ELR (cell line): ENCODE results near the gene FXYD7.
"Not testable (repeated sequence)": the region's sequence is repeated elsewhere in the genome, so short reads cannot be mapped to it uniquely, and the experiment has no call there.

Experiments used
- DNase-seq: peaks from one replicate; pipeline ENCODE4 v3.0.0-alpha.2; 2015; ENCODE audit warnings: low read depth

Gene FXYD7

GRCh38 chr19:35144600-35145436 lies 1.8 kb downstream of the FXYD7 start:
- peak; percentile 59 for DNase-seq

DNA sequence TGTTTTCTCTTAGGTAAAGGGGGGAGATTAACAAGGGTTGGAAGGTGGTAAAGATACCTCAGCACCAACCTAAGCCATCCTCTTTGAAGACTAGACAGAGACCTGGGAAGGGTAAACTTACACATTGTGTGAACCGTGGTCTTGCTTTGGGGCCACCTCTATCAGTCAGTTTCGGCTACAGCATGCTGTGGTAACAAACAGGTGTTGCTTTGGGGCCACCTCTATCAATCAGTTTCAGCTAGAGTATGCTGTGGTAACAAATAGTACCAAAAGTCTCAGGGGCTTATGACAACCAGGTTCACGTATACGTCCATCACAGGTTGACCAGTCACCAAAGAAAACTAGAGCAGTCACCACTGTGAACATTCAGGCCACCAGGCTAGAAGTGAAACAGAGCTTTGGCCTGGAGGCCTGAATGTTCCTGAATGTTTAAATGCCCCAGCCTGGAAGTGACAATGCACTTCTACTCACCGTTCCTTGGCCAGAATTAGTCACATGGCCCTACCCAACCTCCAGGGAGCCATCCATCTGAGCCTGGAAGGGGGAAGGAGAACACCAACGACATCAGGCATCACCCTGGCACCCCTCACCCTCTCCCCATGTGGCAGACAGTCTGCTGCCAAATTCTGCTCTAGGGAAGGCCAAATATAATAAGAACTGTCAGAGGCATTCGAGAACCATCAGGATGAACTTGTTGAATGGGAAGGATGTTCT lies 3.8 kb downstream of the FXYD7 start:
- no peak for DNase-seq

- DNase-seq = no peak
Observed at GRCh38 chr19:35149463-35149862, 6.4 kb downstream of the FXYD7 start.

DNA sequence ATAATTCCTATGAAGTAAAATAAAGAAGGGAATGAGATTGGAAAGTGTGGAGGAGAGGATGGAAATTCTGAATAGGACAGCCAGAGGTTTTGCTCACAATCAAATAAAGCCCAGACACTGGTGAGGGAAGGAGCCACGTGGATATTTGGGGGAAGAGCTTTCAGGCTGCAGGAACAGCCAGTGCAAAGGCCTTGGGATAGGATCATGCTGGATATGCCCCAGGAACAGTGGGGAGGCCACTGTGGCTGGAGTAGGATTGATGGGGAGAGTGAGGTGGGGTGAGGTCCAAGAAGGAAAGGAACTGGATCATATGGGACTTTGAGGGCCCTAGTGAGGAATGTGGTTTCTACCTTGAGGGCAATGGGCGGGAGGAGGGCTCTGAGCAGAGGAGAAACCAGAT lies 7.4 kb downstream of the FXYD7 start:
- no peak for DNase-seq

DNA sequence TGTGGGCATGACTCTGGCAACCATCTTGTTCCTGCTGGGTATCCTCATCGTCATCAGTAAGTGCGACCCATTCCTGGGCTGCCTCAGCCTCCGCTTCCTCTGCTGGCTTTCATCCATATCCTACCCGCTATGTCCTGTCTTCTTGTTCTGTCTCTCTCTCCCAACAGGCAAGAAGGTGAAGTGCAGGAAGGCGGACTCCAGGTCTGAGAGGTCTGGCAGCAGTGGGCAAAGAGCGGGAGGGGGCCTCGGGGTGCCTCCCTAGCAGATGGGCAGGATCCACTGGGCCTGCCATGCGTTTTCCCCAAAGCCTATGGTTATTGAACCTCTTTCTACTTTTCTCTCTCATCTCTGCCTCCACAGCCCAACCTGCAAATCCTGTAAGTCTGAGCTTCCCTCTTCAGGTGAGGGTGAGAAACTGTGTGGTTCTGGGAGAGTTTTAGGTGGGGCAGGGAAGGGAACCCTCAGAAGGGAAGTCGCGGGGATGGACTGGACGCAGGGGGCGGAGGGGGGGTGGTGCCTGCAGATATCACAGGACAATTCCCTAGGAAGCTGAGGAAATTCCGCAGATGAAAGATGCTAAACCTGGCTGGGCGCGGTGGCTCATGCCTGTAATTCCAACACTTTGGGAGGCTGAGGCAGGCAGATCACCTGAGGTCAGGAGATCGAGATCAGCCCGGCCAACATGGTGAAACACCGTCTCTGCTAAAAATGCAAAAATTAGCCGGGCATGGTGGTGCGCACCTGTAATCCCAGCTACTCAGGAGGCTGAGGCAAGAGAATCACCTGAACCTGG lies 8.4 kb downstream of the FXYD7 start:
- DNase-seq = no peak

DNA sequence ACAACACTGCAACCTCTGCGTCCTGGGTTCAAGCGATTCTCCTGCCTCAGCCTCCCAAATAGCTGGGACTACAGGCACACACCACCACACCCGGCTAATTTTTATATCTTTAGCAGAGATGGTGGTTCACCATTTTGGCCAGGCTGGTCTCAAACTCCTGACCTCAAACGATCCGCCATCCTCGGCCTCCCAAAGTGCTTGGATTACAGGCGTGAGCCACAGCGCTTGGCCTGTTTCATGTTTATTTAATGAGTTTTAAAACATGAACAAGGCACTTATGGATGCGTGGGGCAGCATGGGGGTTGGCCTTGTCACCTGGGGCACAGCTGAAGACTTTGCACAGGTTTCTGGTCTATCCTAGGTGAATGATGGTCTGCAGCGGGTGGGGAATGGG lies 10.1 kb downstream of the FXYD7 start:
- not testable (repeated sequence) for DNase-seq

GRCh38 chr19:35153701-35154524 lies 10.9 kb downstream of the FXYD7 start:
- peak; percentile 76 for DNase-seq

GRCh38 chr19:35154525-35155406 lies 11.7 kb downstream of the FXYD7 start, which contains the start of gene FXYD5:
TSS of gene FXYD5 (plus strand) at chr19:35154735. CDS start at chr19:35155551, 816 bp downstream.
- peak; percentile 85 for DNase-seq

GRCh38 chr19:35155441-35155840 lies 12.4 kb downstream of the FXYD7 start:
- peak; percentile 32 for DNase-seq

GRCh38 chr19:35155981-35156672 lies 13.1 kb downstream of the FXYD7 start:
- DNase-seq = no peak

DNA sequence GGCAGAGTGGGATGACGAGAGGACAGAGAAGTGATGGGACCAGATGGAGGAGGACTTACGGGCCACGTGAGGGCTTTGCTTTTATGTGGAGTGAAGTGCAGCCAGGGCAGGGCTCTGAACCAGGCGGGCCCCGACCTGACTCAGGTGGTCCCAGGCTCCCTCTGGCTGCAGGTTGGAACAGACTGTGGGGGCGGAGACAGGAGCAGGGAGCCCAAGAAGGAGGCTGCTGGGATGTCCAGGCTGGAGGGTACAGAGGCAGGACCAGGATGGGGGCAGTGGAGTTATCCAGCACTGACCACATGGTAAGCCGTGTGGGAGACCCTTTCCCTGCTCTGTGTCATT lies 13.6 kb downstream of the FXYD7 start:
- DNase-seq = no peak

GRCh38 chr19:35157431-35157830 lies 14.4 kb downstream of the FXYD7 start:
- no peak for DNase-seq

DNA sequence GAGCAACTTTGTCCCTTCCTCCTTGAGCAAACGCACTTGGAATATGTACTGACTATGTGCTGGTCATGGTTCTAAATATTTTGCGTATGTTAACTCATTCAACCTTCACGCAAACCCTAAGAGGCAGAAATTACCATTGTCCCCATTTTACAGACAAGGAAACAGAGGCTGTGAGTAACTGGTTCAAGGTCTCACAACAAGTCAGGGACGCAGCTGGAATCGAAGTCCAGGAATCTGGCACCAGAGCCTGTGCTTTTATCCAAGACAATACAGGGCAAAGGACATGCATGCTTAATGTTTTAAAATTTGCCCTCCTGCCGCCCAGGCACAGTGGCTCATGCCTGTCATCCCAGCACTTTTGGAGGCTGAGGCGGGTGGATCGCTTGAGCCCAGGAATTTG lies 16.6 kb downstream of the FXYD7 start:
- no peak for DNase-seq

DNA sequence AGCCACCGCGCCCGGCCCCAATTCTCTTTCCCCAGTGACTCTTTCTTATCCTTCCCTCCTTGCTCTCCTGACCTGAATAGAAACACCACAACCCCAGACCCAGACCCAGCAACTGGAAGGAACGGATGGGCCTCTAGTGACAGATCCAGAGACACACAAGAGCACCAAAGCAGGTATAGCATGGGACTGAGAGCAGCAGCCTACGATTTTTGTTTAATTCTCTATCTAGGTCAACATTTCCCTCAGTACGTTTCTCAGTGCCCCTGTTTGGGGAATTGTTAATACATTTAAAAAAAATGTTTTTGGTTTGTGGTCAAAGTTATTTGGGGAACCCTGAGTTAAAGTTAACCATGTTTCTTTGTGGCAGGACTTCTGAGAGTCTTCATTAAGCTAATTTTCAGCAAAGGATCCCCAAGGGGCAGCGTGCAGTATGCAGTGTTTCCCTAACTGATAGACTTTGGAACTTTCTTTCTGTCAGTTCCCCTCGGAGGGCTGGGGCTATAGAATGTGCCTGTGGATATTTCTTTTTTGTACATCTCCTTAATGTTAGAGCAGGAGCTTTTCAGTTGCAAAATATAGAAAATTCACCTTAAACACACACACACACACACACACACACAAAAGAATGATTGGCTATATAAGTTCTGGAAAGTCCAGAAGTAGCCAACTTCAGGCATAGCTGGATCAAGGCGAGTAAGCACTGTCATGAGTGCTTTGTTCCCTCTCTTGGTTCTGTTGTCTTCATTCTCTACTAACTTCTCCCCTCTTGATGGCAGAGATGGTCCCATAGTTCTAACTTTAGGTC lies 17.8 kb downstream of the FXYD7 start:
- no peak for DNase-seq

DNA sequence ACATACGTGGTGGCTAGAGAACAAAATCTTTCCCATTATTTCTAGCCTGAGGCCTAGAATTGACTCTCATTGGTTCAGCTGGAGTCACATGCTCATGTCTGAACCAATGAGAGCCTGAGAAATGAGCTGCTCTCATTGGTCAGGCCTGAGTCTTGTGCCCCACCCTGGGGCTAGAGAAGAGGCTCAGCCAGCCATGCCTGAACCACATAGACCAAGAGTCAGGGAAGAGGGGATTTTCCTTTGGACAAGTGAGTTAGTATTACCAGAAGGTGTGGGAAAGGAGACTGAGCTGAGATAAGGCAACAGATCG lies 18.3 kb downstream of the FXYD7 start:
- no peak for DNase-seq

DNA sequence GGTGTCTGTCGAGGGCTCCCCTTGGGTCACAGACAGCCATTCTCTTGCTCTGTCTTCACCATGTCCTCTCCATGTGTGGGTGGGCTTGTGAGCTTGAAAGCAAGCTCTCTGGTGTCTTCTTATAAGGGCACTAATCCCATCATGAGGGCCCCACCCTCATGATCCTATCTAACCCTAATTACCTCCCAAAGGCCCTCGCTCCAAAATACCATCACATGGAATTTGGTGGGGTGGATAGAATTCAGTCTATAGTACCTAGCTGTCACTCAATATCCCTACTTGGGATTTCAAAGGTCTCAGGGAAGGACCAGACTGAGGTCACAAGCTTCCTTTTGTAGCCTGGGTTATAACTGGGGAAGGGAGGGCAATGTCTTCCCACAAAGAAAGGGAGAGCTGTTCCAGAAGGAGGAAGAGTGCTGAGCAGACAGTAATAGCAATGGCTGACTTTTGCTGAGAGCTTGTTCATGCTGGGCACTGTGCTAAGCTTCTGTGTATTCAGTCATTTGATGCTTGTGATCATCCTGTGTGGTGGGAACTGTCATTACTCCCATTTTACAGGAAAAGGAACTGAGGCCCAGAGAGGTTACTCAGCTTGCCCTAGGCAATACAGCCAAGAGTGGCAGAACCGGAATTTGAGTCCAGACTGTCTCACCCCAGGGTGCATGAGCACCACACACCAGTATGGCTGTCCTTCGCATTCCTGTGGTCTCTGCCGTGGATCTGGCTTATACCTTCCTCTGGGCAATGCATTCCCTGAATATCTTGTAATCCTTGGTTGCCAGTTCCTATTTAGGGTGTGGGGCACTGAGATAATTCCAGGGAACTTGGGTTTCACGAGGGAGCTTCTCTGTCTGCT lies 19.6 kb downstream of the FXYD7 start:
- peak; percentile 92 for DNase-seq

- peak; percentile 91 for DNase-seq
Observed at GRCh38 chr19:35164418-35164817, 21.4 kb downstream of the FXYD7 start.
